HG03108 (cell line): ENCODE data around the gene WASHC4.

ENCODE experiments used
- ATAC-seq: cut with Tn5 transposase; IDR thresholded peaks from one replicate; pipeline ENCODE4 v1.9.1; 2021; ENCODE audit warnings: moderate library complexity; ENCODE audit not compliant: unreplicated experiment

WASHC4 gene

GRCh38 chr12:105205322-105206048 is 98.0 kb downstream of the WASHC4 start:
- ATAC-seq: no peak

GRCh38 chr12:105206686-105207374 is 99.3 kb downstream of the WASHC4 start:
- no peak for ATAC-seq

GRCh38 chr12:105209091-105209490 is 101.6 kb downstream of the WASHC4 start:
- no peak for ATAC-seq

- no peak for ATAC-seq
Measured at GRCh38 chr12:105212438-105212837, 104.9 kb downstream of the WASHC4 start.

GRCh38 chr12:105214148-105214547 is 106.6 kb downstream of the WASHC4 start:
- ATAC-seq: no peak

GRCh38 chr12:105214670-105215375 is 107.3 kb downstream of the WASHC4 start:
- ATAC-seq: no peak

GRCh38 chr12:105218434-105218833 is 110.9 kb downstream of the WASHC4 start:
- ATAC-seq: no peak
